ENCODE measurements around the gene RXRB. TPM values are rescaled to one million over a fixed set of nuclear protein-coding genes. Genes with fewer than 3 reads are reported as not detected.

Gene RXRB
- polyA plus RNA-seq, 1 of the 3 experiments (the other 2 are of a cell fraction), result 45.8 TPM

DNA sequence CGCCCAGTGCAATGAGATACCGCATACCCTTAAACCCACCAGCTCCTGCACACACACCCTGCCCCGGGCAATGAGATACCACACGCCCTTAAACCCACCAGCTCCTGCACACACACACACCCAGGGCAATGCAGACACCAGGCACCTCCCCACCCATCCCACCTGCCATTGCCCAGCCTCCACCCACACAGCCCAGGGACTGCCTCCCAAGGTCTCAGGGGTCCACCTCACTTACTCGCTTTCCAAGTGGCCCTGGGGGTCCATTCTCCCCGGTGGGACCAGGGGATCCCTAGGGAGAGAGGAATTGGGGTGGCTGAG, 32.2 kb downstream of the RXRB start:
- Histone ChIP-seq H4K20me1 (ENCODE audit: insufficient read depth) (no peaks in the 10 kb centered on the region), H2AFZ (ENCODE audit: low read depth) (no peak overlapping the region), H3K4me3 (ENCODE audit: low read depth in 2 of 2, low read length in 1 of 2) (no peak overlapping the region), H3K9ac (no peak overlapping the region), H3K4me1 (ENCODE audit: control insufficient read depth in 1 of 2, insufficient read depth in 2 of 2, low read depth in 1 of 2, low read length in 1 of 2) (no peaks in the 10 kb centered on the region), H3K27me3 (ENCODE audit: insufficient read depth) (no peaks in the 10 kb centered on the region), H3F3A (replicated peaks; ENCODE audit: insufficient read depth) (no peaks in the 10 kb centered on the region), H3K9me2 (no peaks in the 10 kb centered on the region), H3K79me2 (ENCODE audit: insufficient read depth) (no peaks in the 10 kb centered on the region), H3K9me3 (no peaks in the 10 kb centered on the region), H3K27ac (ENCODE audit: low read depth in 2 of 2, low read length in 1 of 2) (no peak overlapping the region), H3K36me3 (replicated peaks in 1 of 2; ENCODE audit: control insufficient read depth in 1 of 2, insufficient read depth in 2 of 2, low read length in 1 of 2) (no peaks in the 10 kb centered on the region), H3K4me2 (no peak overlapping the region)
- CTCF ChIA-PET, result interaction anchor here (1.2 kb wide), 1 partner anchor 80 kb away, joined by 3 read pairs; no protein-coding TSS in a partner anchor
- TF ChIP-seq RAD21 (IDR thresholded peaks at IDR 0.05; ENCODE audit: low read length), result no peak
- TF ChIP-seq POLR2AphosphoS5 (IDR thresholded peaks at IDR 0.05; ENCODE audit: low read depth, low read length), result no peak
- no peak for TF ChIP-seq CHD2 (IDR thresholded peaks at IDR 0.05; ENCODE audit: low read length, partially characterized antibody)
- no peak for TF ChIP-seq YY1 (IDR thresholded peaks at IDR 0.05; ENCODE audit: low read depth)
- 57% methylated on average over 6 of the region's 6 CpGs for WGBS (ENCODE audit: low lambda C conversion rate)
- DNase-seq, result no peak
- POLR2A ChIA-PET, result no interaction called here

DNA sequence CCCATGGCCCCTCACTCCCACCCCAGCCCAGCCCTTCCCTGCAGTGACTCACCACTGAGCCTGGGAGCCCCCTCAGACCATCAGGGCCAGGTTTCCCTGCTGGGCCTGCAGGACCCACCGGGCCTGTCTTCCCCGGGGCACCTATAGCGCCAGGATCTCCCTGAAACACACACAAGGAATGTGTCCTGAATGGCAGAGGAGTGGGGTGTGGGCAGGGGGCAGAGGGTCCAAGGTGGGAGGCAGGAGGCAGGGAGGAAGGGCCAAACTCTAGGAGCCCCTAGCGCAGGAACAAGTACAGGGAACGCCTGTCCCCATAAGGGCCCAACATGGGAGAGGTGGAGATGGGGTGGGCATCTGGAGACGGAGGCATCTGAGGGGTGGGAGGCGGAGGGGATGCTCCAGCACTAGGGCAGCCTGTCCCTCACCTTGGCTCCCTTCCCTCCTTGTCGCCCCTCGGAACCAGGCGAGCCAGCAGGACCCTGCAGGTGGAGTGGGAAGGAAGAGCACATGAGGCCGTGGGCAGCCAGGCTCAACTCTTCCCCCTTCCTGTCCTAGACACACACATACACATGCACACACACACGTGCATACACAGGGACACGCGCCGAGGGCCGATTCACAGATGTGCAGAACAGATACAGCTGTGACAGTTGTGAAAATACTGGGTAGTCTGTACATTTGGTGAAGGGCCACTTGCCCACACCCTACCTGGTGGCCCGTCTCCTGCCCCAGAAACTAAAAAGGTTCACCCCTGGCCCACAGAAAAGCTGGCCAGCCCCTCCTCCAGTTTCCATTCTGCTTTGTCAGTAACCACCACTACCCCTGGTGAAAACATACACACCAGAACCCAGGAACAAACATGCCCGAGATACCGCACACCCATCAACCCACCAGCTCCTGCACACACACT, 32.8 kb downstream of the RXRB start:
- no peaks in the 10 kb centered on the region for H4K20me1 ChIP-seq (ENCODE audit: insufficient read depth)
- 60% methylated on average over 17 of the region's 19 CpGs for WGBS (ENCODE audit: low lambda C conversion rate)
- H3K4me2 ChIP-seq, result no peak overlapping the region

More for the DNA sequence above, 32.8 kb downstream of the RXRB start:
- no peaks in the 10 kb centered on the region for H3K27me3 ChIP-seq (ENCODE audit: insufficient read depth)
- peak; percentile 22 for DNase-seq
- no peaks in the 10 kb centered on the region for H3K9me3 ChIP-seq
- no peaks in the 10 kb centered on the region for H3F3A ChIP-seq (replicated peaks; ENCODE audit: insufficient read depth)
- no peak overlapping the region for H3K27ac ChIP-seq (ENCODE audit: low read depth in 2 of 2, low read length in 1 of 2)
- H3K4me1 ChIP-seq (ENCODE audit: control insufficient read depth in 1 of 2, insufficient read depth in 2 of 2, low read depth in 1 of 2, low read length in 1 of 2), result no peaks in the 10 kb centered on the region; a peak in 1 of 4 replicates
- TF ChIP-seq EP300 (IDR thresholded peaks at IDR 0.05; ENCODE audit: borderline replicate concordance in 1 of 2, low read depth in 1 of 2, low read length in 1 of 2) (no peak), TEAD4 (IDR thresholded peaks at IDR 0.05; ENCODE audit: borderline replicate concordance, insufficient read depth) (no peak), GABPA (IDR thresholded peaks at IDR 0.05; ENCODE audit: low read depth) (no peak), YY1 (IDR thresholded peaks at IDR 0.05; ENCODE audit: low read depth) (no peak)
- TF ChIP-seq, protein P1, sequence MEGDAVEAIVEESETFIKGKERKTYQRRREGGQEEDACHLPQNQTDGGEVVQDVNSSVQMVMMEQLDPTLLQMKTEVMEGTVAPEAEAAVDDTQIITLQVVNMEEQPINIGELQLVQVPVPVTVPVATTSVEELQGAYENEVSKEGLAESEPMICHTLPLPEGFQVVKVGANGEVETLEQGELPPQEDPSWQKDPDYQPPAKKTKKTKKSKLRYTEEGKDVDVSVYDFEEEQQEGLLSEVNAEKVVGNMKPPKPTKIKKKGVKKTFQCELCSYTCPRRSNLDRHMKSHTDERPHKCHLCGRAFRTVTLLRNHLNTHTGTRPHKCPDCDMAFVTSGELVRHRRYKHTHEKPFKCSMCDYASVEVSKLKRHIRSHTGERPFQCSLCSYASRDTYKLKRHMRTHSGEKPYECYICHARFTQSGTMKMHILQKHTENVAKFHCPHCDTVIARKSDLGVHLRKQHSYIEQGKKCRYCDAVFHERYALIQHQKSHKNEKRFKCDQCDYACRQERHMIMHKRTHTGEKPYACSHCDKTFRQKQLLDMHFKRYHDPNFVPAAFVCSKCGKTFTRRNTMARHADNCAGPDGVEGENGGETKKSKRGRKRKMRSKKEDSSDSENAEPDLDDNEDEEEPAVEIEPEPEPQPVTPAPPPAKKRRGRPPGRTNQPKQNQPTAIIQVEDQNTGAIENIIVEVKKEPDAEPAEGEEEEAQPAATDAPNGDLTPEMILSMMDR (IDR thresholded peaks at IDR 0.05), result no peak
- TF ChIP-seq, protein P2, sequence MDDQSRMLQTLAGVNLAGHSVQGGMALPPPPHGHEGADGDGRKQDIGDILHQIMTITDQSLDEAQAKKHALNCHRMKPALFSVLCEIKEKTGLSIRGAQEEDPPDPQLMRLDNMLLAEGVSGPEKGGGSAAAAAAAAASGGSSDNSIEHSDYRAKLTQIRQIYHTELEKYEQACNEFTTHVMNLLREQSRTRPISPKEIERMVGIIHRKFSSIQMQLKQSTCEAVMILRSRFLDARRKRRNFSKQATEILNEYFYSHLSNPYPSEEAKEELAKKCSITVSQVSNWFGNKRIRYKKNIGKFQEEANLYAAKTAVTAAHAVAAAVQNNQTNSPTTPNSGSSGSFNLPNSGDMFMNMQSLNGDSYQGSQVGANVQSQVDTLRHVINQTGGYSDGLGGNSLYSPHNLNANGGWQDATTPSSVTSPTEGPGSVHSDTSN (IDR thresholded peaks at IDR 0.05), result no peak
- H3K36me3 ChIP-seq (replicated peaks in 1 of 2; ENCODE audit: control insufficient read depth in 1 of 2, insufficient read depth in 2 of 2, low read length in 1 of 2), result no peaks in the 10 kb centered on the region
- ChIA-PET POLR2A (no interaction called here), CTCF (interaction anchor here (1.2 kb wide), 1 partner anchor 81 kb away, joined by 3 read pairs; no protein-coding TSS in a partner anchor)
- H3K9ac ChIP-seq, result no peak overlapping the region
- H3K9me2 ChIP-seq, result no peaks in the 10 kb centered on the region
- H3K79me2 ChIP-seq (ENCODE audit: insufficient read depth), result no peaks in the 10 kb centered on the region
- H3K4me3 ChIP-seq (ENCODE audit: low read depth in 2 of 2, low read length in 1 of 2), result no peak overlapping the region
- no peak overlapping the region for H2AFZ ChIP-seq (ENCODE audit: low read depth)

Measured in SK-N-SH (cell line).